GM19438 (cell line): ENCODE data around the gene KRTAP26-1.

Experiments used
- ATAC-seq: cut with Tn5 transposase; IDR thresholded peaks from one replicate; pipeline ENCODE4 v1.9.1; 2021; ENCODE audit warnings: low read depth; ENCODE audit not compliant: unreplicated experiment

The KRTAP26-1 gene

GRCh38 chr21:30282850-30283249 is 37.3 kb downstream of the KRTAP26-1 start, which contains the start of gene KRTAP24-1:
TSS of gene KRTAP24-1 (minus strand) at chr21:30282950. CDS start at chr21:30282932, 18 bp downstream.
- ATAC-seq, result no peak

- ATAC-seq, result no peak
Measured at GRCh38 chr21:30271611-30272010, 48.5 kb downstream of the KRTAP26-1 start.

- ATAC-seq, result no peak
Measured at GRCh38 chr21:30271156-30271555, 49.0 kb downstream of the KRTAP26-1 start.

GRCh38 chr21:30269803-30270530 is 50.1 kb downstream of the KRTAP26-1 start:
- ATAC-seq, result no peak
